Upper lobe of left lung (tissue), 6 donors: ENCODE results near the gene DCTPP1. TPM values are rescaled to one million over a fixed set of nuclear protein-coding genes. Genes with fewer than 3 reads are reported as not detected.
"Not testable (repeated sequence)": the region's sequence is repeated elsewhere in the genome, so short reads cannot be mapped to it uniquely, and the experiment has no call there.

ENCODE experiments used
- ATAC-seq, 2 donors: fragments of 200-7000 bp; cut with Tn5 transposase; one replicate each; pipeline ENCODE4 v1.9.1; 2022; ENCODE audit warnings: mild to moderate bottlenecking in 2 of 2, moderate library complexity in 2 of 2; ENCODE audit not compliant: low FRiP score in 2 of 2
- DNase-seq, 2 donors: peaks; one replicate each; pipeline ENCODE4 v3.0.0-alpha.2; 2019 to 2020
- H3K27ac ChIP-seq, 4 donors: fragments of 200-600 bp; sonication (generic); one replicate each; pipeline ENCODE4 v1.5.1; 2016 to 2019
- H3K27me3 ChIP-seq, 4 donors: fragments of 200-600 bp; sonication (generic); one replicate each; pipeline ENCODE4 v1.5.1; 2017 to 2019
- H3K36me3 ChIP-seq, 4 donors: fragments of 200-600 bp; sonication (generic); one replicate each; pipeline ENCODE4 v1.5.1; 2016 to 2019
- H3K4me1 ChIP-seq, 4 donors: fragments of 200-600 bp; sonication (generic); one replicate each; pipeline ENCODE4 v1.5.1; 2018 to 2019
- H3K4me3 ChIP-seq, 4 donors: fragments of 200-600 bp; sonication (generic); one replicate each; pipeline ENCODE4 v1.5.1; 2017 to 2019; ENCODE audit warnings: mild to moderate bottlenecking in 2 of 4, moderate library complexity in 1 of 4
- H3K9me3 ChIP-seq, 4 donors: fragments of 200-600 bp; sonication (generic); one replicate each; pipeline ENCODE4 v1.5.1; 2018 to 2019
- CTCF ChIP-seq, 6 experiments: fragments of 450-650 bp in 4 of 6; fragments of 200-600 bp in 2 of 6; sonication (generic) in 2 of 6; IDR thresholded peaks; one replicate each; pipeline ENCODE4 v1.5.1; 2016 to 2019; ENCODE audit warnings: antibody characterized with exemption in 6 of 6
- EP300 ChIP-seq, 4 donors: sonication (generic); formaldehyde crosslinking; IDR thresholded peaks; one replicate each; pipeline ENCODE4 v1.5.1; 2017; ENCODE audit warnings: antibody characterized with exemption in 4 of 4, control low read depth in 2 of 4
- POLR2A ChIP-seq, 4 donors: fragments of 450-650 bp; IDR thresholded peaks; one replicate each; pipeline ENCODE4 v1.5.1; 2016 to 2017; ENCODE audit warnings: antibody characterized with exemption in 4 of 4, mild to moderate bottlenecking in 2 of 4
- POLR2AphosphoS5 ChIP-seq, 2 donors: sonication (generic); formaldehyde crosslinking; IDR thresholded peaks; one replicate each; pipeline ENCODE4 v1.5.1; 2017; ENCODE audit warnings: antibody characterized with exemption in 2 of 2
- WGBS, 2 donors: methylation state at CpG; one replicate each; pipeline ENCODE4 v1.1.5; 2017 to 2018; 5-methylcytosine and 5-hydroxymethylcytosine counted together
- total RNA-seq, 6 donors: library from RNA; depleted of rRNA in 4 of 6; stranded (reverse); fragments of >200 nt in 4 of 6; gene quantifications; one replicate each; pipeline versions ENCODE4 v1.1.0 to v1.2.1, GENCODE V29; 2016 to 2021
- donor health status: DM: no; HTN: no; CAD: no; lungs with moderate emphysema.
- donor health status: DM: no; HTN: yes; CAD: no; lungs with severe emphysema.

The DCTPP1 gene
- total RNA-seq, 6 donors from 2014 or later = 4.2 to 31.8 (median 20.0) TPM

- peaks cover 0 to 11% (median 5%) of the 10 kb centered on the region in 4 donors for H3K4me1 ChIP-seq
- no peaks in the 10 kb centered on the region for H3K36me3 ChIP-seq
- no peaks in the 10 kb centered on the region for H3K9me3 ChIP-seq
- H3K4me3 ChIP-seq = no peak overlapping the region
- no peak overlapping the region for H3K27ac ChIP-seq
- no peak for TF ChIP-seq POLR2A (IDR thresholded peaks at IDR 0.05)
- no peak for TF ChIP-seq POLR2AphosphoS5 (IDR thresholded peaks at IDR 0.05)
- TF ChIP-seq EP300 (IDR thresholded peaks at IDR 0.05) = no peak
- TF ChIP-seq CTCF (IDR thresholded peaks at IDR 0.05) = no peak
- ATAC-seq = no peak
- no peaks in the 10 kb centered on the region for H3K27me3 ChIP-seq
- DNase-seq = no peak
- 86 to 91% methylated on average over 16 of the region's 16 CpGs for WGBS, 2 donors
These were observed 28.1 kb upstream of the DCTPP1 start for GRCh38 chr16:30457743-30458560.

- H3K4me3 ChIP-seq = no peak overlapping the region
- peaks cover 0 to 11% (median 5%) of the 10 kb centered on the region in 4 donors for H3K4me1 ChIP-seq
- DNase-seq (no peak), ATAC-seq (no peak)
- H3K9me3 ChIP-seq = no peaks in the 10 kb centered on the region
- no peak for TF ChIP-seq EP300 (IDR thresholded peaks at IDR 0.05)
- TF ChIP-seq POLR2AphosphoS5 (IDR thresholded peaks at IDR 0.05) = no peak
- TF ChIP-seq POLR2A (IDR thresholded peaks at IDR 0.05) = no peak
- no peak for TF ChIP-seq CTCF (IDR thresholded peaks at IDR 0.05)
- no peaks in the 10 kb centered on the region for H3K27me3 ChIP-seq
- WGBS, 2 donors = 86 to 88% methylated on average over 1 of the region's 1 CpG
- no peaks in the 10 kb centered on the region for H3K36me3 ChIP-seq
- no peak overlapping the region for H3K27ac ChIP-seq
These were observed 27.4 kb upstream of the DCTPP1 start for GRCh38 chr16:30457256-30457655.

GRCh38 chr16:30456302-30456701, 26.5 kb upstream of the DCTPP1 start:
- Histone ChIP-seq H3K4me3 (no peak overlapping the region), H3K4me1 (peaks cover 0 to 11% (median 5%) of the 10 kb centered on the region in 4 donors), H3K27me3 (no peaks in the 10 kb centered on the region), H3K36me3 (no peaks in the 10 kb centered on the region), H3K9me3 (no peaks in the 10 kb centered on the region), H3K27ac (no peak overlapping the region)
- no peak for TF ChIP-seq POLR2AphosphoS5 (IDR thresholded peaks at IDR 0.05)
- TF ChIP-seq POLR2A (IDR thresholded peaks at IDR 0.05) = no peak
- TF ChIP-seq CTCF (IDR thresholded peaks at IDR 0.05) = no peak
- no peak for TF ChIP-seq EP300 (IDR thresholded peaks at IDR 0.05)
- no peak for DNase-seq
- ATAC-seq = no peak
- 71 to 89% methylated on average over 1 of the region's 1 CpG for WGBS, 2 donors

GRCh38 chr16:30452709-30453580, 23.1 kb upstream of the DCTPP1 start:
- 69 to 77% methylated on average over 20 of the region's 20 CpGs for WGBS, 2 donors
- not testable (repeated sequence) for H3K36me3 ChIP-seq, ATAC-seq, H3K27ac ChIP-seq, DNase-seq, H3K9me3 ChIP-seq, H3K27me3 ChIP-seq, H3K4me1 ChIP-seq, H3K4me3 ChIP-seq

GRCh38 chr16:30449116-30449435, 19.2 kb upstream of the DCTPP1 start:
- no peak for ATAC-seq

More at GRCh38 chr16:30449116-30449435, 19.2 kb upstream of the DCTPP1 start:
- 86 to 95% methylated on average over 3 of the region's 3 CpGs for WGBS, 2 donors
- no peak for DNase-seq
- TF ChIP-seq CTCF (IDR thresholded peaks at IDR 0.05) (no peak), POLR2A (IDR thresholded peaks at IDR 0.05) (no peak), POLR2AphosphoS5 (IDR thresholded peaks at IDR 0.05) (no peak), EP300 (IDR thresholded peaks at IDR 0.05) (no peak)
- no peak overlapping the region for H3K27ac ChIP-seq
- peaks cover 9 to 20% (median 16%) of the 10 kb centered on the region in 4 donors for H3K4me1 ChIP-seq
- H3K27me3 ChIP-seq = no peaks in the 10 kb centered on the region
- no peaks in the 10 kb centered on the region for H3K36me3 ChIP-seq
- no peak overlapping the region for H3K4me3 ChIP-seq
- no peaks in the 10 kb centered on the region for H3K9me3 ChIP-seq
